HEK293T (cell line): ENCODE data around the gene LSM8.
"Not testable (repeated sequence)": the region's sequence is repeated elsewhere in the genome, so short reads cannot be mapped to it uniquely, and the experiment has no call there.

ENCODE experiments used
- SUZ12 ChIP-seq: fragments of 450-650 bp; IDR thresholded peaks from 2 replicates; pipeline ENCODE4 v1.6.1; 2016; ENCODE audit warnings: mild to moderate bottlenecking
- TARDBP ChIP-seq: fragments of 450-650 bp; IDR thresholded peaks from 2 replicates; pipeline ENCODE4 v1.6.1; 2016

DNA sequence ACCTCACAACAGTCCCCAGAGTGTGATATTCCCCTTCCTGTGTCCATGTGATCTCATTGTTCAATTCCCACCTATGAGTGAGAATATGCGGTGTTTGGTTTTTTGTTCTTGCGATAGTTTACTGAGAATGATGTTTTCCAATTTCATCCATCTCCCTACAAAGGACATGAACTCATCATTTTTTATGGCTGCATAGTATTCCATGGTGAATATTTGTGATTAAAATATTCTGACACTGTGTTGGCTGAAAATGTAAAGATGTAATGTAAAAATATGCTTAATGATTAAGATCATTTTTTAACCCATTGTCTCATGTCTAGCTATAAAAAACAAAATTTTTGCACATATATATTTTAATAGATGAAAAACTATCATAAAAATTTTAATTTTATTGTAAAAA, 56.4 kb downstream of the LSM8 start:
- not testable (repeated sequence) for TF ChIP-seq SUZ12, TARDBP
